GM21360 (cell line): ENCODE data around the gene TNS3.

Experiments
- ATAC-seq: cut with Tn5 transposase; IDR thresholded peaks from one replicate; pipeline ENCODE4 v1.9.1; 2021; ENCODE audit warnings: mild to moderate bottlenecking, moderate library complexity; ENCODE audit not compliant: unreplicated experiment

TNS3 gene

DNA sequence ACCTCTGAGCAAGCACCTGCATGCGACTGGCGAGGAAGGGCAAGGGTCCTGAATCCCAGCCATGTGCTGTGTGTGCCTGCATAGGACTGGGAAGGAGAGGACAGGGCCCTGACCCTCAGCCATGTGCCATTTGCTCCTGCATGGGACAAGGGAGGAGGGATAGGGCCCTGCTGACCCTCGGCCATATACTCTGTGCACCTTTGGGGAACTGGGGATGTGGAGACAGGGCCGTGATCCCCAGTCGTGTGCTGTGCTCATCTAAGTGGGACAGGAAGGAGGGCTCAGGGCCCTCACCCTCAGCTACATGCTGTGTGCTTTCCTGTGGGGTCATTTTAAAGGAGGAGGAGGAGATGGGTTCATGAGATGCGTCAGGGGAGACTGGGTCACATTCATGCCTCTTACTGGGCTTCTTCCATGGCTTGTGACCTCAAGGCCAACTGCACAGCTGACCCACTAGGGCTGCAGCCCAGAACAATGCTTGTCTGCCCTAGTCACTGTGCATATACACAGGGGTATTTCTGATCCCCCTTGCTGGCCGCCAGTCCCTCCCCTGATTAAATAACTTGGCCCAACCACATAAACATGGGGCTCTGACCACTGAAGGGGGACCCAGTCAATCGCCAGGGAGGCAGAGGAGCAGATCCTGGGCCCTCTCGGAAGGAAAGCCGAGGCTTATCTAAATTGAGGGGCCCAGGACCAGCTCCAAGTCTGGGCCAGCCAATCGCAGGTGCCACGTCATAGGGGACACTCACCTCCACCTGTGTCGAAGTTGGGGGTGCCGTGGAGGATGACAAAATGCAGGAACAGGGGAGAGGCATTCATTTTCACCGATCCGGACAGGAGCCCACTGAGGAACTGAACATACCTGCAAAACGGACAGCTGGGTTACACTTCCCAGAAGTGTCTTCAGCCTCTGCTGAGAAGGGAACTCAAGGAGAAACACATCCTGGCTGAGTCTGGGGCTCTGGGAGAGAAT is 167.3 kb downstream of the TNS3 start:
- no peak for ATAC-seq

DNA sequence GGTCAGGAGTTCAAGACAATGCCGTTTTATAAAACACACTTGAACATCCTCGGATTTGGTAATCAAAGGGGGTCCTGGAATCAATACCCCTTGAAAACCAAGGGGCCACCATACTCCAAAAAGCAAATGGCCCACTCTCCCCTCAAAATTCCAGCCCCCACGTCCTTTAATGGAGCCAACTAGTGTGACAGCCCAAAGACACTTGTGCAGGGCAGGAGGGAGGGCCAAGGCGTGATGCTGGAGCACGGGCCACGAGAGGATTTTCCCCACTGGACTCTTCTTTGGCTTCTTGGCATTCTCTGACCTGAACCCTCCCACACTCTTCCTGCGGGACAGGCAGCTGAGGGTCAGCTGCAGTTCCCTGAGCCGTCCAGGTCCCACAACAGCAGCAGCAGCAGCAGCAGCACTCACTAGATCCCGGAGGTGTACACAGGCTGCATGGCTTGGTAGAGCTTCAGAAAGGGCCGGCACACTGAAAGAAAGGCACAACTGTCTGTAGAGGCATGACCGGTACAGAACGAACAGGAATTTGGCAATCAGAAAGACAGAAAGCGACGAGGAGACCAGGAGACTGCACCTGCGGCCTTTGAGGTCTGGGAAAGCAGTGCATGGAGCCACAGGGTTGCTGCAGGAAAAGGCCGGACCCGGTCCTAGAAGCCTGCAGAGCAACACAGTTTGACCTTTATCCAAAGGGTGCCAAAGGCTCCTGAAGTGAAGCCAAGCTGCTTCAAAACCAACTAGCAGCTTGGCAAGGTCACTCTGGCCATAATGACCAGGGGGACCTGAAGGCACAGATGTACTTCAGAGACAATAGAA is 168.2 kb downstream of the TNS3 start:
- no peak for ATAC-seq

DNA sequence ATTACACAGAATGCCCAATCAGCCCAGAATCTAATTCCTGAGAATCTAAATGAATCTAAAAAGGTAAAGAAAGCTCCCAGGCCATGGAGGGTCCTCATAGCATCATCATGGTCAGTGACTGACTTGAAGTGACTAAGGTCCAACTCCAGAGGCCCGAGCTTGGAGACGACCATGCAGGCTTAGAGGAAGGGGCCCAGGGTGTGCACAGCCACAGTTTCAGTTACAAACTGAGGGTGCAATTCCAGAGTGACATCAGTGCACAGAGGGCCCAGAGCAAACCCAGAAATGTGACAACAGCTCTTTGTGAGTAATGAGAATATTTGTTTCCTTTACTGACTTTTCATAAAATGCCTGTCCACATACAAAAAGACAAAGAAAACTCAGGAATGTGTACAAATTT is 170.0 kb downstream of the TNS3 start:
- ATAC-seq: no peak

DNA sequence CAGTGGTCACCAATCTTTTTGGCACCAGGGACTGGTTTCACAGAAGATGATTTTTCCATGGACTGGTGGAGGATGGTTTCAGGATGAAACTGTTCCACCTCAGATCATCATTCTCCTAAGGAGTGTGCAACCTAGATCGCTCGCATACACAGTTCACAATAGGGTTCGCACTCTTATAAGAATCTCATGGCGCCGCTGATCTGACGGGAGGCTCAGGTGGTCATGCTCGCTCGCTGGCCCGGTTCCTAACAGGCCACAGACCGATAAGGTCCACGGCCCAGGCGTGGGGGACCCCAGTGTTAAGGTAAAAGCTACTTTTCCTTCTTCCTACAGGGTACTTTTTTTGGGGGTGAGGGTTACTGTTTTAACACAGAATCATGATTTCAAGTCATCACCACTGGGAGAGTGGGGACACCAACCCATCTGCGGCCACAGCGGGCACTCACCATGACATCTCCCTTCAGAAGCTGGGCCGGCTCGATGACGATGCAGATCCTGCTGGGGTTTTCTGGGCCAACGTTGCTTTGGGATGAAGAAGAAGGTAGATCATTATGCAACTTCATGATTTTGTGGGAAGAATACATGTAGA is 170.5 kb downstream of the TNS3 start:
- no peak for ATAC-seq

DNA sequence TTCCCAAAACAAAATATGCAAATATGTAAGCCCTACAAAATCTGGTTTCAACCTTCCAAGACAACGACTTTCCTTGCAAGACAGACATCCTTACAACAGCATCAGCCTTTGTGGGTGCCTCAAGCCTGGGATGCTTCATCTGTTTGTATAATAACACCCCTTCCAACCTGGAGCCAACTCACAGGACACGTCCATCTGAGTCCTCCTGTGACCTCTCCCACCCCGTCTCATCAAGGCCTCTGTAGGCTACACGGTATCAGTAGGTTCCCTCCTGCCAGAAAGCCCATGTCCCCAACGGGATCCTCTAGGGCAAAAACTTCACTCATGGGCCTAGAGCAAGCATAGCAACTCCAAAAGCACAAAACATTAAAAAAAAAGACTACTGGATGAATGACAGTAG is 173.2 kb downstream of the TNS3 start:
- ATAC-seq: no peak

DNA sequence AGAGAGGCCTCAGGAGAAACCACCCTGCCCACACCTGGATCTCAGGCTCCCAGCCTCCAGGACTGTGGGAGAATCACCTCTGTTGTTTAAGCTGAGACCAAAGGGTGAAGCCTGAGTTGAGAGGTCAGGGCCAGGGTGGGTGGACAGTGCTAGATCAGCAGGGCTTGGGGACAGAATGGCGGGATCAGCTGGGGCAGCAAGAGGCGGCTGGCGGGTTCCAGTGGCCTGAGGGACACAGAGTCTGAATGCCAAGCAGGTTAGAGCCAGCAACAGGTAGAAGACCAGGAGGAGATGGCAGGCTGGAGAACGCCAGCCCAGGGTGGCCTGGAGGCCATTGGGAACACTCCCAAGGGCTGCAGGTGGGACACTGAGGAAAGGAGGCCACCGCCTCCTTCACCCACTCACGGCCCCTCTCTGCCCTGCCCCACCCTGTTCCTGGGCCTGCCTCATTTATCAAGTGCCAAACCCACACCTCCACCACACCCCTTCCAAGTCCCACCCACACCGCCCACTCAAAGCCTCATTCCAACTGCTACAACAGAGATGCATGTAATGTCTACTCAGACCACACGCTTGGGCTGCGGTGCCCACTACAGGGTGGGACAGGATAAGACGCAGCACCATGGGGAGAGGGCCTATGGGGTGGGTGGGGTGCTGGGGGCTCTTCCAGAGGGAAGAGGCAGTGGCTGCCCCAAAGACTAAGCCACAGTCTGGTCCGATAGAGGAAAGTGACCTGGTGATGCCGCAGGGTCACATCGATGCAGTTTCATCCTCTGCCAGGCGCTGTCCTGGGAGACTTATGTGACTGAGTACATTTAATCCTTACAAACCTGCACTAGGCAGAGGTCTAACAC is 173.9 kb downstream of the TNS3 start:
- ATAC-seq: no peak

DNA sequence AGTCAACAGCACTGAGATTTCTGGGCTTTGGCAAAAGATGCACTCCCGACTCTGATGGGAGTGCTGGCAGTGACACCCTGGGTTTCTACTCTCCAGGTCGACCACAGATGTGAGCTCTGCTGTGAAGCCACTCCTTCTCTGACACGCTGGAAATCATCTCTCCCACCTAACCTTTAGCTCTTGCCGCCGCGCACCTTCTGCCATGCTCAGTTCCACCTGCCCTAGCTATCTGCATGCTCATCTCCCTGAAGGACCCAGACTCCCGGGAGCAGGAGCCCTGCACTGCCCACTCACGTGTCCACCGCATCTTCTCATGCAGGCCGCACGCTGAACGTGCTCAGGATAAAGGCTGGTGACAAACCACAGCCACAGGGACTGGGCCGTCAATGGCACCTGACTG is 174.8 kb downstream of the TNS3 start:
- no peak for ATAC-seq

DNA sequence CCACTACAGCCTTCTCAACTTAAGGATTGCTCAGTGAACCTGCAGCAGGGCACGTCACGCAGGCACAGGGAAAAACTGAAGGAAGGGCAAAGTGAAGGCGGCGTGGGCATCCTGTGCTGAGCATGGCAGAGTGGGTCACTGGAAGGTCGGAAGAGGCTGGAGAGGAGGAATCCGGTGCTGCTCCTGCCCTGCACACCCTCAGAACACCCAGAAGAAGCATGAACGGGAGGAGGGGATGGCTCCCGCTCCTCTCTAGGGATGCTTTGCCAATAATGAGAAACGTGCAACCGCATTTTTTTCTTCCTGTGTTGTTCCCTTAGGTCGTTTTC is 175.1 kb downstream of the TNS3 start:
- ATAC-seq: no peak

DNA sequence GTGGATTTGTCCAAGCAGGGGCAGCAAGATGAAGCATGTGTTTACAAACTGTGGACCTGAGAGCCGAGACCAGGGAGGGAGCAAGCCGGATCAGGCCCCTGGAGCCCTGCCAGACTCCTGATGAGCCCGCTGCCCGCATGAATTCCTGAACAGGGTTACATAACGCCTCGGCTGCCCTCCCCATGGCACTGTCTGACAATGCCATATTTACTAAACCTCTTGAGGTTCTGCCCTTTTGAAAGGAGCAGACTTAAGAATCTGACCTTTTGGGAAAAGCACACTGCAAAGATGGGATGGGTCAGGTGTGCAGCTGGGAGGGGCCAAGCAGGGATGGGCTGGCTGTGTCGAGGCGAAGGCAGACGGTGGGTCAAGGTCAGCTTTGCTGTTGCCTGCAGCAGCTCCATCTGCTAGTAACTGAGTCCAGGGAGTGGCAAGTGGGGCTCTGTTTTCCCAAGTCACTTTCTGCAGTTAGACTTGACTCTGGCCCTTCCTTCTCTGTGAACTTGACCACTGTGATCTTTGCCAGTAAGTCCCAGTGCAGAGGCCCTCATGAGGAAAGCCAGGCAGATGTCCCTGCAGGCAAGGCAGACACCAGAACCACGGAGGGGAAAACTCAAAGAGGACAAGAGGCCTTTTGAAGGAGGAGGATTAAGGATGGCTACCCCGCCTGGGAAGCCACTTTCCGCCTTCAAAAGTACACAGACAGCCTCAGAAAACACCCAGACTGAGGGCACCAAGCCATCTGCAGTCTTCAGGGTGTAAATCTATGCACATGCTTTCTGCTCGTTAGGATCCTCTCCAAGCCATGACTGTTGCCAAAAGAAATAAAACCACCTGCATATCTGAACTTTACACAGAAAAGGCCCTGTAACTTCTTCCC is 175.8 kb downstream of the TNS3 start:
- ATAC-seq: no peak

DNA sequence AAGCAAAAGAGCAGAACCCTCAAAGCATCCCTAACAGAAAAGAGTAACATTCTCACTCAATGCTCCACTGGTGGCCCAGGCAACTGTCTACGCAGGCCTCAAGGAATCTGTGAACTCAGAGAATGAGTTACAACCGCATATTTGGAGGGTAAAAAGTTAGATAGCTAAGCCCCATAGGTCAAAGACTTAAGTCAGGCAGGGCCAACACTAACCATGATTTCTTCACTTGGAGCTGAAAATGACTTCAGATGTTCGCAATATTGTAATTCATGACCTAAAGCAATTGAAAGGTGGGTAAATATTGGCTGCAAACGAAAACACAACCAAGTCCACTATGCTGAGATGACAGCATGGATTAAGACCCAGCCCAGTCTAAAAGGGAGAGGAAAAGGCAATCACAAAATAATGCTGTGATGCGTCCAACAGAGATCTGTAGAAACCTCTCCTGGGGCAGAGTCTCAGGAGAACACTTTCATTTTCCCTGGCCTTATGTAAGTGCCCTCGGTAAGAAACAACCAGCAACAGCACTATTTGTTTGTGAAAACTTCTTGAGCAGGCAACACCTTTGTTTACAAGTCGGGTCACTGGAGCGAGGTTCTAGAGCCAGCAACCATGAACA is 176.5 kb downstream of the TNS3 start:
- ATAC-seq: no peak

DNA sequence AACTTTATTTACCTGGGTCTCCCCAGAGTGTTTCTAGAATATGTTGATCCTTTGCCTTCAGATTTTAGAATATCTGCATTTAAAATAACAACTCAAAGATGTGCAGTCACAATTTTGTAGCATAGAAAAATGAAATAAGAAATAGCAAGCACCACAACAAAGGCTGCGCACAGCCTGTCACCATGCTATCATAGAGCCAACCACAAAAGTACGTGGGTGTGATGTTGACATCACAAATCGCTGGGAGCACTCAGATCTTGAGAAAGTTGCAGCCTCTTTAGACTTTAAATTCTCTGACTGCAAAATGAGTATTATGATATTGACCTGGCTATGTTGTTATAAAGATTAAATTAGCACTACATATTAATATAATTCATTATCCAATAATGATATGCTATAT is 177.9 kb downstream of the TNS3 start:
- no peak for ATAC-seq

DNA sequence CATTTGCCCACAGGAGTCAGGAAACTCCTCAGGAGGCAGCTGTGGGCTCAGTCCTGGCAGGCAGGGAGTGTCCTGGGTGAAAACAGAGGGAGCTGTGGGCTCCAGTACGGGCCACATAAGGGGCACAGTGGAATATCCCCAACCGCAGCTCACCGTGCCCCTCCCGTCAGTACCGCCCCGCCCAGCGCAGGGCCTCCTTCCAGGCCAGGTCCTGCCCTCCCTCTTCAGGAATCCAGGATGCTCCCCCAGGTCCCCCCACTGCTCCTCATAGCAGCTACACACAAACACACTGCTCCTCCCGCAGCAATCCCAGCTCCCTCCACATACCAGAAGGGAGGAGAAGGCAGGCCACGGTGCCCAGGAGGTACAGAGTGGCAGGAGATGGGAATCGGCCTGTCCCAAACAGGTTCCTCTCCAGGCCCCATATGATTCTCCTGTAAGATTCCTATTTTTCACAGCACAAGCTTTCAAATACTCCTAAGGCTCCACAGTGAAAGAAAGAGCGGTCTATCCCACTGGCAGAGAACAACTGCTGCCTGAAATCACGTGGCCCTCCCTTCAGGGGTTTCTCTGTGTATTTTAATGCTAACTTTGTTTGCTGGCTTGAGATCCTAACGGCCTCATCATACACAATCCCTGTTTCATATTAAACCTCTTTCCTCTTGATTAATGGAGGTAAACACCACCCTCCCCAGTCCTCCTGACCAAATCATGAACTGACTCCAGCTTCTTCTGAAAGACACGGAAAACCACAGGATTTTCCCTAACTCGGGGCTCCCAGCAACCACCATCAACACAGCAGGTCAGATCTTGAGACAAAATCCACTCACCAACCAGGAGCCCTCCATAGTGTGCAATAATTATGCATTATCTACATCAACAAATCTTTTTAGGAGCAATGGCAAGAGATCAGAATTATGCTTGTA is 178.7 kb downstream of the TNS3 start:
- no peak for ATAC-seq

DNA sequence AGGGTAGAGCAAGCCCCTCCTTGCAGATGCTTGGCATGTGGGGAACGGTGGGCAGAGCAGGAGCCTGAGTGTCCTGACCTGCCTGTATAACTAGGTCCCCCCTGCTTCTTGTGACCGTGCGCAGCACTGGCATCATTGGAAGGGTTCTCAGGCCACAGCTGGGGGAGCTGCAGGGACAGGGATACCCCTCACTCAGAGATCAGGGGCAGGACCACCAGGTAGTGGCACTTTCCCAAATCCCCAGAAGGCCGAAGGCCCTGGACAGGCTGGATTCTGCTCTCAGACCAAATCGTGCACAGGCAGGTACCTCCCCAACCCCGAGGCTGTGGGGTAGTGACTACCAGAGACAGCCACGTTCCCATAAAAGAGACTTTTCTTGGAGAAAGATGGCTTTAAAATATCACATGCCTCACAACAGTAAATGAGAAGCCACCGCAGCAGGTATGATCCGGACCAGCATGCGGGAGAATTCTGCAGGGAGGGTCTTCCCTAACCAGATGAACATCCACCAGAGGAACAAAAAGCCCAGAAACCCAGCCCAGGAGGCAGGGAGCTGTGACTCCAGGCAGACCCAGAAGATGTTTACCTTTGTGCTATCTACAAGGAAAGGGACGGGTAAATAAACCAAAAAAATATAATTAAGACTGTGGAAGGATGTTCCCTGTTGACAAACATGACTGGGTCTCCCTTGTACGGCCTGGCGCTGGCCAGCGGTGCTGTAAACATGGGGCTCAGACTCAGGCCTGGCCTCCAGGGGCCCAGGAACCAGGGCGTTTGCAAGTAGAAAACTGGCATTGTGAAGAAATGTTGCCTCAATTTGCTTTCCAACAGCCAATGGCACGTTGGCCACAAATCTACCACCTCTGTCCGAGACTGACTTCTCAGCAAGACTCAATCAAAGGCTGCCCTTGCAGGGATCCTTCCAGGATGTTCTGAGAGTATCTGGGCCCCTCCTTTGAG is 180.0 kb downstream of the TNS3 start:
- ATAC-seq: no peak

DNA sequence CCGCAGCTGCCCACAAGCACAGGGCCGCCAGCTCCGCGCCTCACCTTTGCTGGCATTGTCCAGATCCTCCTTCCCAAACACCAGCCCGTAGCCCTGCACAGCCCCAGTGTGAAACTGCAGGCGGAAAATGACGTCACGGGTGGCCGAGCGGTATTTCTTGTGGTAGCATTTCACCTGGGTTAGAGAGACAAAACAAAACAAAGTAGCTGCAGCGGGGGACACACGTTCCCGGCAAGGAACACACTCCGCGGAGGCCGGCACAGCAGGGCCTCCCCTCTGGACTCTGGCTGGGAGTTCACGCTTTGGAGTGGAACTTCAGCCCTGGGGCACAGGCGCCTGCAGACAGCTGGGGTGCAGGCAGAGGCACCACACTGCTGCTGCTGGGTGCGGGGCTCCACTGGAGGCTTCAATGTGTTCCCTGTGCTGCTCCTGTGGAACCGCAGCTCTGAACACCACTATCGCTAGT is 181.1 kb downstream of the TNS3 start:
- ATAC-seq: no peak

DNA sequence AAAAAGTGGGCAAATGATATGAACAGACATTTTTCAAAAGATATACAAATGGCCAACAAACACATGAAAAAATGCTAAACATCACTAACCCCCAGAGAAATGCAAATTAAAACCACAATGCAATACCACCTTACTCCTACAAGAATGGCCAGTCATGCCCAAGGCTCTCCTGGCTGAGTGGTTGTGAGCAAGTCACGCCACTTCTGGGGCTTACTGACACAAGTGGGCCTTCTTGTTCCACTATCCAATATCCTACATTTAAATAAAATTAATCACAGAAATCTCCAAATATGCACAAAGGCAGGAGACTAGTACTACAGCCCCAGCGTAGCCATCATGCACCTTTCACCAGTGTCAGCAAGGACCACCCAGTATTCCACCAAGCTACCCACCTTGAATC is 181.9 kb downstream of the TNS3 start:
- ATAC-seq: no peak

DNA sequence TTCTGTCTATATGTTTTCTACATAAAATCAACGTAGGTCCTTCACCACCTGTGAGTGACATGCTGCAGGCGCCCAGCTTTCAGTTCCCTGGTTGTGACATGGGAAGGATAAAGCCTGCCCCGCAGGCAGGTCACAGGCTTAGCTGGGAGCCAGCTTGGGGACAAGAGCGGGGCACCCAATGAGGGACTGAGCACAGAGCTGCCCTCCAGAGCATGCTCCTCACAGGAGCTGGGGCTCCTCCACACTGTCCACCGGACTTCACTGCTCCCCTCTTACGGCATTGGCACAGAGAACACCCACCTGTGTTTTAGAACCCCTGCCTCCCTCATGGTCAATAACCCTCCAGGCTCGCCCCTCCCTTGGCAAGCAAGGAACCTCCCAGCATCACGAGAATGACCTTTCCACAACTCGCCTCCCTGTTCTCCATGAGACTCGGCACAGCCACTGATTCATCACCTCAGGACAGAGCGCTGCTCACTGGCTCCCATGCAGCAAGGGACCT is 187.1 kb downstream of the TNS3 start:
- ATAC-seq: no peak

DNA sequence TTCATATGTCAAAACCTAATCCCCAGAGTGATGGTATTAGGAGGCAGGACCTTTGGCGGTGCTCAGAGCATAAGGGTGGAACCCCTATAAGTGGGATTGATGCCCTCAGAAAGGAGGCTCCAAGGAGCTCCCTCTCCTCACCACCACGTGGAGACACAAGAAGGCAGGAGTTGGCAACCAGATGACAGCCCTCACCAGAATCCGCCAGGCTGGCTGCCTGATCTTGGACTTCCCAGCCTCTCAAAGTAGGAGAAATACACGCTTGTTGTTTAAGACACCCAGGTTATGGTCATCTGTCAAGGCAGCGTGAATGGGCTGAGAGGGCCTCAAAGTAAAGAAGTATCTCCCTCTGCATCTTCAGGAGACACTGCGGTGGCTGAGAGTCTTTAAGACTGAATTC is 187.7 kb downstream of the TNS3 start:
- ATAC-seq: no peak
